ENCODE measurements around the gene MAP1B.
A peak's percentile ranks its signal among the peaks of the same experiment; 100 is the strongest.

The MAP1B gene

DNA sequence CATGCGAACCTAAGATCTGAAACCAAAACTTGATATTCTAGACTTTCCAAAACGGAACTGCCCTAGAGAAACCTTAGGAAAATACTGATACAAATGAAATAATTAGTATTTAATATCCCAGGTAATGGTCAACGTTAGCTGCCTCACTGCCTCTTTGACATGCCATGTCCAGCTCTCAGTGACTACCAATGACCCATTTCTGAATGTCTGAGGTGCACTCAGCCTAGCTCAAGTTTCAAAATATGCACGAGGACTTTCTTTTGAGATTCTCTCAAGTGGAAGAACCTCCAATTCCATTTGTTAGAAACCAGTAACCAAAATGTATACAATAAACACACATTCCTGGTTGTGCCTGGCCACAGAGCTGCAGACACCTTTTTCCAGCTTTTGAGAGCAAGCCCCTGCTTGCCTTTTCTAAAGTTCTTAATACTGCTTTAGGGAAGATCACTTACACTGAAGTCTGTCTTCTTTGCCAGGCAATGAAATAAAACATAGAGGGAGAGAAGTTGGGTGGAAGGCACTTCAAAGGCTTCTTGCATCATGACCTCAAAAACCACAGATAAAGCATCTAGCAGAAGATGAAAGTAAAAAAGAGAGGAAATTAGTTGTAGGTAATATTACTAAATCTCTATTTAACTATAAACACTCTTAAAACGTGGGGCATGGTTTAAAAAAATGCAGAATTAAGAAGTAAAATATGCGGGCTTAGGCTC lies 124.9 kb downstream of the MAP1B start:
- DNase-seq = no peak

DNA sequence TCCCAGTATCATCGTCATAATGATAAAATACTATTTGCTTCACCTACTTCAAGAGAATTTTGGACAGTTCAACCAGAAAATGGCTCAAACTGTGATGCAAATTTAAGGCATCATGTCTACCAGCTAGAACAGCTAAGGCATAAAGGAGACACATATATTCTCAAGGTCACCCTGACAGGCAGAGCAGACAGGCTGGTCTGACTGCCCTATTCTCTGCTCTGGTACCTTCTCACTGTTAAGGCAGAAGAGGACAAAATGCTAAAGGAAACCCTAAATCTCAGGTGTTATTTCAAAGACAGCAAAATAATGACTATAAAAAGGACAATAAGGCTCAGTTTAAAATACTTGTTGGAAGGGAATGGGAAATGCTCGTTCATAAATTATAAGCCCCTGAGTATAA lies 125.6 kb downstream of the MAP1B start:
- no peak for DNase-seq

DNA sequence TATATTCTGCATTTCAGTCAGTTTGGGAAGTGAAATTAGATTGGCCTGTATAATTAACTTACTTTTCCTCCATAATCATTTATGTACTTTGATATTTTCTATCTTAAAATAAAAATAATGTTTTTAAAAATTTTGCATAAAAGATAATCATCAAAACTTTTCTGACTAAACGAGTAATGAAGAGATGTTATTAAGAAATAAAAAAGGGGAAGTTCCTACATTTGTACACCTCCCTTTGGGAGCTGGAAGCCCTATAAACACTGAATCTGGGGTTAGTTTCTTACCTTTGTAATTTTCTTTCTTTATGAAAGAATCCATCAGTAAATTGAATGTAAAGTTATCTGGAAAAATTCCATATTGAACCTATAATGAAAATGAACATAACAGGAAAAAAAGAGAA lies 126.6 kb downstream of the MAP1B start:
- no peak for DNase-seq

DNA sequence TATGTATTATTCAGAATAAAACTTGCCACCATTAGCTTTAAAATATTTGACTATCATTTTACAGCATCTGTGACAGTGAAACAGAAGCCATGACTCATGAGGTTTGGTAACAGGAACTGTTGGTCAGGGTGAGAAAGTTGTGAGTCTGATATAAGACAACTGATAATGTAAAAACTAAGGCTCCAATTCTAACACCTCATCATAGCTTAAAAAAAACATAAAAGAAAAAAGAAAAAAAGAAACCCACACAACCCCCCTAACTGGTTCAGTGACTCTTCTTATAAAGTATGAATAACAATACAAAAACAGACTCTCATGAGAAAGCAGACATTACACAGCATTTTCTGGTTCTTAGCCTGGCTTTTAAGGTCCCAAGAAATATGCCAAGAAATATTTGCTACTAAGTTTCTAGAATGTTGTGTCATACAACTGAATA lies 127.0 kb downstream of the MAP1B start:
- no peak for DNase-seq

DNA sequence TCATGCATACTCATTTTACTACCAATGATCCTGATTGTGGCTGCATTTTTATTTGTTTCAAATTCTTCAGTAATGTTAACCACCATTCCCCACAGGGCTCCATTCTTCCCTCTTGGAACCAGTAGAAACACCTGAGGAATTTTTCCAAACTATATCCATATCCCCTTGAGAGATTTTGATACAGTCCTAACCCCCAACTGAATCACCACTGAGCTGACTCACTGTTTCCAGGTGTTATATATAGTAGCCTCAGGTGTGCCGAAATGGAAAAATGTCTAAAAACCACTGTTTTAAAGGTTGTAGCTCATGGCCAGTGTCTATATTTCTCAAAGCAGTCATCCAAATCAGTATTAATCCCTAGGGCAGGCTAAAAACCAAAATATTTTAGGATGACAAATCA lies 127.6 kb downstream of the MAP1B start:
- no peak for DNase-seq

- DNase-seq = no peak
These were observed 128.4 kb downstream of the MAP1B start for GRCh38 chr5:72235725-72236124.

DNA sequence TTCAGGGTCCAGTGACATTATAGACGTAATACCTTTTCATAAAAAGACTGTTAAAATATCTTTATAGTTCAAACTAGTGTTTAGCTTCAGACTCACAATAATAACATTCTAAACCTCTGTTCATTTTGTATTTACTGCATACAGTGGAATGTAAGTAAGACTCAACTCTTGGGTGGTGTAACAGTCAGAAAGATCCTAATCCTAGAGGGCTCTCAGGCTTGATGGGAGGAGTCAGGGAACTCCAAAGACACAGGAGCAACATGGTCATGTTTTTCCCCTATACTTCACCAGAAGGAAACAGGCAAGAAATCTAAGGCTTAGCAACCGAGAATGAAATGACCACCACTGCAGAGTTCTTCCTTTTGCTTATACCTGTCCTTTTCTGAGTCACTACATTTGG lies 130.1 kb downstream of the MAP1B start:
- no peak for DNase-seq

DNA sequence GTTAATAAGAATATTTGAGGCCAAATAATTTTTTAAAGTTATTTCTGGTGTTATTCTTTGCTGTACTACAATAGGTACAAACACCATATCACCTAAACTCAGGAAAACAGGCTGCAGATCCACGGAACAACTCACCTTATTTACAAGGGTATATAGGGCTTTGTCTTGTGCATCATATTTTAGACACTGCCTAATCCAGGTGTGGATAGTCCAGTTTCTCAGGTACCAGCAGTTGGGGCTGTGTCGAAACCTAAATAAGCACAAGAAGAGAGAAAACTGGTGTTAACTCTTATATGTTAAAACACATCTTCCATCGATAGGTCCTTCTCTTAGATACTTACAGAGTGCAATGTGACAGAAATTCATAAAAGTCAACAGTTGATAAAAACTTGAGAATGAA lies 130.6 kb downstream of the MAP1B start:
- DNase-seq = no peak

GRCh38 chr5:72238712-72239445 lies 131.6 kb downstream of the MAP1B start:
- no peak for DNase-seq

- DNase-seq = peak; percentile 15
These were observed 134.2 kb downstream of the MAP1B start for GRCh38 chr5:72241346-72242003.

- no peak for DNase-seq
These were observed 135.7 kb downstream of the MAP1B start for GRCh38 chr5:72242796-72243475.

DNA sequence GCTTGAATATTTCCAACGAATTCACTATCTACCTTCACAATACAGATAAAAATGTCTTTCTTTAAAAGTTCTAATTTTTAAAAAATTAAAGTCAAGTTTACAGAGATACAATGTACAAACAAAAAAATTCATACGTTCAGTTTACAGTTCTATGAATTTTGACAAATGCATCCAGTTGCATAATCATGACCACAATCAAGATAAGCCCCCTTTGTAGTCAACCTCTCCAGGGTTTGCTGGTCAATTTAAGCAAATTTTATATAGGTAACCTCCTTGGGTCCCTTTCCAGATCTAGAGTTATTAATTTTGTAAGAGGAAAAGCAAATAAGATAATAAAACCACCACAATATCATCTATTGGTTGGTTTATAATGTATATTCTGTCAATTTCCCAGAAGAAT lies 136.4 kb downstream of the MAP1B start:
- no peak for DNase-seq

- DNase-seq = peak; percentile 2
These were observed 137.6 kb downstream of the MAP1B start for GRCh38 chr5:72244862-72245371.

GRCh38 chr5:72245546-72245945 lies 138.3 kb downstream of the MAP1B start:
- DNase-seq = no peak

GRCh38 chr5:72245951-72246532 lies 138.8 kb downstream of the MAP1B start:
- DNase-seq = no peak

GRCh38 chr5:72246954-72247442 lies 139.7 kb downstream of the MAP1B start:
- no peak for DNase-seq

DNA sequence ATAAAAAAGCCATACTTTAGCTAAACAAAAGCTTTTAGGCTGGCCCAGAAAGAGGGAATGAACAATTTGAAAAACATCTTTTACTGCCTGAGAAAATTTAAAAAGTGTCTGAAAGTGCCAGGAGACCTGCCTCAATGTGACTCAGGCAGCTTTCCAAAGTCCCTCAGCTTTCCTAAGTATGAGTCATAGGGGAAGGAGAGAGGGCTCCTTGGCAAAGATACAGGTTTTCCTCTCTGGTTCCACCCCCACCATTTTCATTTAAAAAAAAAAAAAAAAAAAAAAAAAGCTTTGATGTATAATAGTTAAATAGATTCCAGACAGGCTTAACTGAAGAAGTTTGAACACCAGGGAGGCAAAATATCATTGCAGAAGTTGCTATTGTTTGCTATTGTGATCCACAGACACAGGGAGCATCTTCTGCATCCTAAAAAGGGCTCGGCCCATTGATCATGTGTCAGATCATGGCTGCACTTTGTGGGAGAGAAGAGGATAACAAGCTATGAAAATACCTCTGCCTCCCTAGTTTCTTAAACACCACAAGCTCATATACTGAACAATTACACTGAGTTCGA lies 141.2 kb downstream of the MAP1B start:
- DNase-seq = no peak

DNA sequence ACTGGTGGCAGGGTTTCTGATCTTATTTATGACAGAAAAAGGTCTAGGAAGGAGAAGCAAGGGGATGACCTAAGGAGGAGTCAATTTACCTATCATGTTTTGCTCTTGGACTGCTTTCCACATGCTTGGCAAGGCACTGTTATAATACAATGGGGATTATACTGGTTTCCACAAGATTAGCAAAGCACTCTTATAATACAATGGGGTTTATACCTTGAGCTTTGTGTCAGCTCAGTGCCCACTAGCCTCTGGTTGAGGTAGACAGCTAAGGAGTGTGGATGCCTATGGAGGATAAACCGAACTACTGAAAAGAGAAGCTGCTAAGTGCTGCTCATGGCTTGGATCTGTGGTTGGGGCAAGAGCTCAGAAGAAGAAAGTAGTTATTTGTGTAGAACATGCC lies 144.1 kb downstream of the MAP1B start:
- no peak for DNase-seq

- no peak for DNase-seq
These were observed 144.7 kb downstream of the MAP1B start for GRCh38 chr5:72252008-72252407.

DNA sequence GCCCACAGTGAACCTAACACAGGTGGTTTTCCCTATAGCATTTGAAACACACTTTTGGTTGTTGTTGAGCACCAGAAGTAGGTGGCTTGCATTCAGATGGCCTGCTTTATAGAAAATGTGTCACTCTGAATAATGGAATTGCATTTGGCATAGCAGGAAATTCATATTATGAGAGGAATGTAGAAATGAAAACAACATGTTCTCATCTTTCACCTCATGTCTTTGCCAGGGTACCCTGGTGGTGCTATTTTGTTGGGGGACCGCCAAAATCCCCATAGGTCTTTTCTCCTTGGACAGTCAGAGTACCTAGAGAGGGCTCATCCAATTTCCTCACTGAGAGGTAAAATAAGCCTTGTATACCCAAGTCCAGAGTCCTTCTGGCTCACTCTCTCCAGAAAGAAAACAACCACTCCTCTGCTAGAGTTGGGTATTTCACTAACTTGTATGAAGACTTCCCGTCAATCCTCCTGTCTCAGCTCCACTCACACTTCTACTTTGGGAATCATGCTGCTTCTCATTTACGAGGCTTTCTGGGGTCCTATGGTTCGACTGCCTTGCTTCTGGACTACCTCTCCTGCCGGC lies 145.4 kb downstream of the MAP1B start:
- DNase-seq = no peak

- peak; percentile 77 for DNase-seq
These were observed 148.0 kb downstream of the MAP1B start for GRCh38 chr5:72255237-72255636.

GRCh38 chr5:72255670-72256069 lies 148.4 kb downstream of the MAP1B start:
- DNase-seq = no peak
